Dendritic cell treated with granulocyte-macrophage colony-stimulating factor and Interleukin-4, amounts not matched to agents 40 ng/mL and 50 ng/mL, for 4 days (primary cell): ENCODE data around the gene EXOC3.
"Not testable (repeated sequence)": the region's sequence is repeated elsewhere in the genome, so short reads cannot be mapped to it uniquely, and the experiment has no call there.

ENCODE experiments used
- H3K27ac Mint-ChIP-seq: one replicate; pipeline ENCODE4 v1.8.0; 2022; ENCODE audit warnings: mild to moderate bottlenecking, mixed read lengths
- H3K27me3 Mint-ChIP-seq: one replicate; pipeline ENCODE4 v1.8.0; 2022; ENCODE audit warnings: mild to moderate bottlenecking, mixed read lengths
- H3K36me3 Mint-ChIP-seq: one replicate; pipeline ENCODE4 v1.8.0; 2022; ENCODE audit warnings: low read depth, mixed read lengths
- H3K4me1 Mint-ChIP-seq: one replicate; pipeline ENCODE4 v1.8.0; 2022; ENCODE audit warnings: low read depth, mixed read lengths
- H3K4me3 Mint-ChIP-seq: one replicate; pipeline ENCODE4 v1.8.0; 2022; ENCODE audit warnings: mild to moderate bottlenecking, moderate library complexity, mixed read lengths
- H3K9me3 Mint-ChIP-seq: one replicate; pipeline ENCODE4 v1.8.0; 2022; ENCODE audit warnings: mixed read lengths
- intact Hi-C: fragments of 100-400 bp; cut with micrococcal nuclease; formaldehyde crosslinking; loops from one replicate; pipeline ENCODE4 v1.15.0; 2022

EXOC3 gene

DNA sequence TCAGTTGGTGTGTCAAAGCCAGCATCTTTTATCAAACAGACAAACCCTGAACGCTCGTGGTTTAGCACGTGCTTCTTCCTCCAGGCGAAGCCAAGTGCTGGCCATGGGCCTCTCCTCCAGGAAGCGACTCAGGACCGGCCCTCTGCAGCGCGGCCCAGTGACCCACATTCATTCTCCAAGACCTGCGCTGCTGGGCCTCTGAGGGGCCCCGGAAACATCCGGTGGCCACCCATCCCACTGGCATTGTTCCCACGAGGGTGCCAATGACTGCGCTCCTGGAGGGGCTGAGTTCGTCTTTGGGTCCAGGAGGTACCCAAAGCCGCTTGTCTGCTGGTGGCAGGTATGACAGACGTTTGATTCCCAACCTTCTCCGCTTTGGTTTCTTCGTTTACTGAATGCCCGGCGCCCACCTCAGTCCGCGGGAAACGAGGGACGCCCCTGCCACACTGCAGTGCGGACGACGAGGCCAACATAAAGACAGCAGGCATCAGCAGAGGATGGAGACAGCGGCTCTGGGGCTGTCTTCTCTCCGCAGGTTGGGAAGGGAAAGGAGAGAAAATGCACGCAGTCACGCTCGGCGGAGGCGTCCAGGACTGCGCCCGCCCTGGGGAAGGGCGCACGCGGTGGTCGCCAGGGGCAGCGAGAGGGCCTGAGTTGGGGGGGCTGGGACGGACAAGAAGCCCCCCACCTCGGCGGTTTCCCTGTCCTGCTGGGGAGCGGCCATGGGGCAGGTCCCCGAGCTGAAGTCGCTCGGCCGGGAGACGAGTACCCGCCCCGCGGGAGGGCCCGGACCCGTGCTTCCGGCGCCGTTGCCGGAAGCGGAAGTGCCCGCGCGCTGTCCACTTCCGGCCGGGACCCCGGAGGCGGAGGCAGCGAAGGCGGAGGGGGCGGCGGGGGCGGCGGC, at the start of gene EXOC3:
TSS of gene EXOC3 (plus strand) at position 842 of the 904 bp plus-strand sequence. CDS start 3,030 bp downstream, outside the sequence.
- no peaks in the 10 kb centered on the region for H3K27me3 Mint-ChIP-seq
- peak within 1 kb of the TSS; percentile 90 for H3K27ac Mint-ChIP-seq
- peak within 1 kb of the TSS; percentile 88 for H3K4me3 Mint-ChIP-seq
- H3K4me1 Mint-ChIP-seq, result peaks cover 79% of the 10 kb centered on the region
- intact Hi-C loops, result no loop called here
- no peaks in the 10 kb centered on the region for H3K9me3 Mint-ChIP-seq
- peaks cover 51% of the 10 kb centered on the region for H3K36me3 Mint-ChIP-seq

- H3K4me1 Mint-ChIP-seq, result peaks cover 80% of the 10 kb centered on the region
- H3K9me3 Mint-ChIP-seq, result no peaks in the 10 kb centered on the region
- intact Hi-C loops, result no loop called here
- H3K27me3 Mint-ChIP-seq, result no peaks in the 10 kb centered on the region
- H3K4me3 Mint-ChIP-seq, result no peak overlapping the region
- peaks cover 60% of the 10 kb centered on the region for H3K36me3 Mint-ChIP-seq
- peak overlapping the region; percentile 88 for H3K27ac Mint-ChIP-seq
These were observed 49.1 kb upstream of the EXOC3 start for GRCh38 chr5:393846-394275.

GRCh38 chr5:394671-395155, 48.3 kb upstream of the EXOC3 start:
- peak overlapping the region; percentile 88 for H3K27ac Mint-ChIP-seq
- no peaks in the 10 kb centered on the region for H3K27me3 Mint-ChIP-seq
- intact Hi-C loops, result no loop called here

DNA sequence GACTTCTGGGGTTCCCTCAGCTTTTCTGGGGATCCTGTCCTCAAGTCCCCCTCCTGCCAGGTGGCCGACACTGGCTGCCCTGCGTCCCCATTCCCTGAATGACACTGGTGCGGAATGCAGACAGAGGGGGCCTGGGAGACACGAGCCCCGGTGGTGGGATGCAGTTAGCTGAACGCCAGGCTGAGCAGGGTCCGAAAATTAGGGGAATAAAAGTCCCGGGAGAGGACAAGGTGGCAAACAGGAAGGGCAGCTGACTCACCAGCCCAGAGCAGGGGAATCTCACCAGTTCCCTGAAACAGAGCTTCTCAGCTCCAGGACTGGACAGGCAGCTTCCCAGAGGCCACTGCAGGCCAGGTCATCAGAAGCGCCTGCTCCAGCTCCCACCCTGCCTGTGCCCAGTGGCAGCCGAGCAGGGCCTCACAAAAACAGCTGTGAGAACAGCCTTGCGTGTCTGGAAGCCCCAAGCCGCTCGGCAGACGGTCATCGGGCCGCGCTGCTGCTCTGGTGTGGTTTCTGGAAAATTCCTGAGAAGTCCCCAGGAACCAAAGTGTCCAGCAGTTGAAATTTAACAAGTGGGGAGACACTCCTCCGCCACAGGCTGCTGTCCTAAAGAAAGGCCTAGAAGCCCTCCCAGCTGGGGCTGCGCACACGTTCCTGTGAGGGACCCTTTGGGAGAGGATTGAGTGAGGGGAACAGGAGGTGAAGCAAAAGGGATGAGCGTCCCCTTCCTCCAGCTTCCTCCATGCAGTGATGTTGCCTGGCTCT, 47.6 kb upstream of the EXOC3 start:
- peaks cover 57% of the 10 kb centered on the region for H3K36me3 Mint-ChIP-seq
- intact Hi-C loops, result no loop called here
- H3K27ac Mint-ChIP-seq, result peak overlapping the region; percentile 88
- no peak overlapping the region for H3K4me3 Mint-ChIP-seq
- H3K9me3 Mint-ChIP-seq, result no peaks in the 10 kb centered on the region
- peaks cover 80% of the 10 kb centered on the region for H3K4me1 Mint-ChIP-seq
- no peaks in the 10 kb centered on the region for H3K27me3 Mint-ChIP-seq

More at GRCh38 chr5:394671-395155, 48.3 kb upstream of the EXOC3 start:
- H3K4me3 Mint-ChIP-seq, result no peak overlapping the region
- no peaks in the 10 kb centered on the region for H3K9me3 Mint-ChIP-seq
- H3K36me3 Mint-ChIP-seq, result peaks cover 60% of the 10 kb centered on the region
- peaks cover 80% of the 10 kb centered on the region for H3K4me1 Mint-ChIP-seq

GRCh38 chr5:395921-396530, 47.0 kb upstream of the EXOC3 start:
- Mint-ChIP-seq H3K27ac (peak overlapping the region; percentile 88), H3K9me3 (no peaks in the 10 kb centered on the region)
- intact Hi-C loops, result no loop called here

GRCh38 chr5:396531-396961, 46.4 kb upstream of the EXOC3 start:
- Mint-ChIP-seq H3K9me3 (no peaks in the 10 kb centered on the region), H3K4me1 (peaks cover 80% of the 10 kb centered on the region), H3K4me3 (no peak overlapping the region), H3K36me3 (peaks cover 59% of the 10 kb centered on the region), H3K27ac (peak overlapping the region; percentile 88), H3K27me3 (no peaks in the 10 kb centered on the region)
- intact Hi-C loops, result no loop called here

More at GRCh38 chr5:395921-396530, 47.0 kb upstream of the EXOC3 start:
- Mint-ChIP-seq H3K36me3 (peaks cover 55% of the 10 kb centered on the region), H3K4me1 (peaks cover 78% of the 10 kb centered on the region), H3K27me3 (no peaks in the 10 kb centered on the region), H3K4me3 (no peak overlapping the region)

GRCh38 chr5:398141-398474, 44.9 kb upstream of the EXOC3 start:
- Mint-ChIP-seq H3K27ac (peak overlapping the region; percentile 99), H3K36me3 (peaks cover 63% of the 10 kb centered on the region), H3K4me1 (peaks cover 86% of the 10 kb centered on the region)
- H3K27me3 Mint-ChIP-seq, intact Hi-C loops, H3K4me3 Mint-ChIP-seq, H3K9me3 Mint-ChIP-seq: not testable (repeated sequence)

DNA sequence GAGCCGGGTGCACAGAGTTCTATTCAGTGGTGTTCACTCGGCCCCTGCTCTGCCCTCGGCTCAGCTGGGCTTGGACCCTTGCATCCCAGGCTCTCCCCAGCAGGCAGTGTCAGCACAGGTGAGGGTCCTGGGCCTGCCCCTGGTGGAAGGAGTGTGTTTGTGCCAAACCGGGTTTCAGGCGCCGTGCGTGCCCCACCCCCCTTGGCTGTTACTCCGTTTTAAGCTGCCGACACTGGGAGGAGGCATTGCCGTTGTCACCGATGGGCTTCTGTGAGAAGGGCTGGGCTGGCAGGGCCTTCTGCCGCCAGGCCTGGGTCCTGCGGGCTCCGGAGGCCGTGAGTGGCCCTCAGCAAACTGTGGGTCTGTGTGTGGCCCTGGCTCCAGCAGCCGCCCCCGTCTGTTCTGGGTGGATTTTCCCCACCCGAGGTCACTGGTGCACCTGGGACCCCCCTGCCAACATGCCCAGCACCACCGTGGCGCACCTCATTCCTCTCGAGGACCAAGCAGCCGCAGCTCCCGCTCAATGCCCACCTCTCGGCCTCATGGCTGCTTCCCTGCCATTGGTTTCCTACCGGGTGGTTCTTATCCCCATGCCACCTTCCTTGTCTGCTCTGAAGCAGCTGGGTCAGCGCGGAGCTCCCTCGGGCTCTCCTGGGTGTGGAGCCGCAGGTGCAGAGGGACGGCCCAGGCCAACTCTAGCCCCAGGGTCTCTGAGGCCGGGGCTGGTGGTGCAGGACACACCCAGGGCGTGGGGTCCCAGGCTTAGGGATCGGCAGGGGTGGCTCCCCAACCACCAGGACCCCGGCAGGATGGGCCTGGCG, 44.3 kb upstream of the EXOC3 start:
- Mint-ChIP-seq H3K4me1 (peaks cover 86% of the 10 kb centered on the region), H3K36me3 (peaks cover 57% of the 10 kb centered on the region), H3K27me3 (no peaks in the 10 kb centered on the region), H3K4me3 (no peak overlapping the region), H3K27ac (peak overlapping the region; percentile 99), H3K9me3 (no peaks in the 10 kb centered on the region)
- intact Hi-C loops, result loop anchor here (1.0 kb wide), 1 partner anchor 24 kb away; no protein-coding TSS in a partner anchor

- intact Hi-C loops, result loop anchor here (1.0 to 2.0 kb wide), 2 partner anchors 25 to 31 kb away; no protein-coding TSS in a partner anchor
- no peaks in the 10 kb centered on the region for H3K9me3 Mint-ChIP-seq
- H3K27ac Mint-ChIP-seq, result peak overlapping the region; percentile 99
- peaks cover 86% of the 10 kb centered on the region for H3K4me1 Mint-ChIP-seq
- peaks cover 62% of the 10 kb centered on the region for H3K36me3 Mint-ChIP-seq
- H3K27me3 Mint-ChIP-seq, result peaks cover 2% of the 10 kb centered on the region
- peak overlapping the region; percentile 68 for H3K4me3 Mint-ChIP-seq
These were observed 43.4 kb upstream of the EXOC3 start for GRCh38 chr5:399296-400281.

DNA sequence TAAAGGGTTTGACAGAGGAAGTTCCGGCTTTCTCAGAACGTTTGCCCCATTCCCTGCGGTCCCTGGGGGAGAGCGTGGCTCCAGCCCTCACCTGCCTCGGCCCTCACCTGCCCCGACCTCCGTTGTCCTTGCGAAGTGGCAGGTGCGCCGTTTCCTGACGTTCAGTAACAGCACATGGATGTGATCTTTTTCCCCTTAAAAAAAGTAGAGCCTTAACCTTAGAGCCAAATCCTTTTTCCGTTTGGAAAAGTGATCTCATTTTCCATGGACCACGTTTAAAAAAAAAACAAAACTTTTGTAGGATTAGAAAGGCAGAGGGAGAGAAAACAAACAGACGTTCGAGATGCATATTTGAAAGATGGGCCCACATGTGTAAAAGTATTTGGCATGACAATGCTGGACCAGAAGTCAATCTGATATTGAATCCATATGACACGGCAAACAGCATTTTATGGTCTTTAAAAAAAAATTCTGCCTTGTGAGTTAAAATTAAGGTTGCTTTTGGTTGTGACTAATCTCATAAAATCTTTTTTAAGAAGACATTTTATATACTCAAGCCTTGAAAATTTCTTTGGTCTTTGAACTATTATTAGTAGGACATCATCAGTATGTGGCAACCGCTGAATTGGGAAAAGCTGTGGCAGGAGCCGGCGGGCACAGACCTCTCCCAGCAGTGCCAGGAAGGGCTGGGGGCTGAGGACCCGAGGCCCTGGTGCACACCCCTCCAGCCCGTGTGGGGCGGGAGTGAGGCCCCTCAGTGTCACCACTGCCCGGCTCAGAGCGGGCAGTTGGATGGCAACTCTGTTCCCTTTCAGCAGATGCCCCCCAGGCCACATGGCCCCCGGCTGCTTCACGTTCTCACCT, 42.5 kb upstream of the EXOC3 start:
- Mint-ChIP-seq H3K4me1 (peaks cover 86% of the 10 kb centered on the region), H3K27ac (peak overlapping the region; percentile 99), H3K4me3 (peak overlapping the region; percentile 20)

DNA sequence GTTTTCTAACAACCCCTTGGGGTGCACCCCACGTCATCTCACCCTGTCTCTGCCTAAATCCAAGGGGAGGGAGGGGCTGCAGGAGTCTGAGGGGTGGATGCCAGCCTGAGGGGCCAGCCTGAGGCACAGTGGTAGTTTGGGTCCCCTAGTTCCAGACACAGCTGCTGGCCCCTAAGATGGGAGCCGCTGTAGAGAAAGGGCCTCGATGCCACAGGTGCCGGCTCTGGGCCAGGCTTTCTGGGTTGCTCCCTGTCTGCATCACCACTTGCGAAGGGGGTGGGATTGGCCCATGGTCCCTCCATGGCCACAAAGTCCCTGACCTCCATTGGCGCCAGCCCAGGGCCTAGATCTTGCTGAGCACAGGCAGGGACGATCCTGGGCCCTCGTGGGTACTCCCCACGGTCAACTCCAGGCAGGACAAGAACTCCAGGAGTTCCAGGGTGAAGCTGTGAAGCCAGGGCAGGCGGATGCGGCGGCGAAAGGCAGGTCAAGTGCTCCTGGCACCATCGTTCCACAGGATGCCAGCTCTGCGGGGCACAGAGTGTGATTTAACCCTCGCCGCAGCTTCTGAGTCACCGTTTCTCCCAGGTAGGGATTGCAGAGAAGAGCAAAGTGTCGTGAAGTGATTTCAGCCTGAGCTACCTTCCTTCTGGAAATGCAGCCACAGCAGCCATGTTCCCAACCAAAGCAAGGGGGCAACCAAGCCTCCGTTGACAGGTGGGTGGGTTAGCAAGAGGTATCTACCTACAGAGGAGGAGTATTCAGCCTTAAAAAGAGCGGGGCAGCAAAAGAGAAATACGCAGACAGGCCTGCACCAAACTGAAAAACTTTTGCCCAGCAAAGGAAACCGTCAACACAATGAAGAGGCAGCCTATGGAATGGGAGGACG, 41.6 kb upstream of the EXOC3 start:
- H3K4me1 Mint-ChIP-seq, result peaks cover 86% of the 10 kb centered on the region
- H3K27me3 Mint-ChIP-seq, result peaks cover 2% of the 10 kb centered on the region
- no peak overlapping the region for H3K4me3 Mint-ChIP-seq
- peaks cover 70% of the 10 kb centered on the region for H3K36me3 Mint-ChIP-seq
- intact Hi-C loops, result loop anchor here (2.0 kb wide), 1 partner anchor 33 kb away; no protein-coding TSS in a partner anchor
- peak overlapping the region; percentile 99 for H3K27ac Mint-ChIP-seq
- H3K9me3 Mint-ChIP-seq, result no peaks in the 10 kb centered on the region

More for the DNA sequence above, 42.5 kb upstream of the EXOC3 start:
- Mint-ChIP-seq H3K36me3 (peaks cover 70% of the 10 kb centered on the region), H3K27me3 (peaks cover 2% of the 10 kb centered on the region), H3K9me3 (no peaks in the 10 kb centered on the region)
- intact Hi-C loops, result loop anchor here (2.0 kb wide), 1 partner anchor 32 kb away; no protein-coding TSS in a partner anchor
